Stomach (tissue), 8 donors: ENCODE results near the gene SLFN14. TPM values are rescaled to one million over a fixed set of nuclear protein-coding genes. Genes with fewer than 3 reads are reported as not detected.

Experiments
- polyA plus RNA-seq, 3 donors: library from polyadenylated mRNA; stranded (reverse); fragments of 200-250 nt; gene quantifications; one replicate each; pipeline ENCODE4 v1.2.3, GENCODE V29; 2013
- small RNA-seq, 4 donors: library from RNA; depleted of rRNA; stranded (forward); fragments of <200 nt; gene quantifications; one replicate each; pipeline ENCODE3, GENCODE V24; 2016
- total RNA-seq, 5 donors: library from RNA; depleted of rRNA; stranded (reverse); fragments of >200 nt; gene quantifications; one replicate each; pipeline versions ENCODE4 v1.1.0 to v1.2.3, GENCODE V29; 2014 to 2016
- donor health status: healthy with polysubstance abuse.
- donor health status: Bipolar disorder and iron deficiency.
- donor health status: healthy.

The SLFN14 gene
- total and polyA plus RNA-seq, 8 donors: not detected

Small RNAs within 50 kb of the gene (small RNA-seq; reads per million reads assigned to genes)
- gene AC004134.1 (0 reads per million in 4 donors), gene AC015911.1 (0 reads per million in 4 donors), gene SNORD7 (157 to 218 (median 183) reads per million in 4 donors)

Other genes starting within 250 kb of the SLFN14 start
- gene SLFN11, start 187.2 kb downstream of the SLFN14 start, total RNA-seq: 10 to 100 TPM in 2 of 5 donors, 1 to 10 TPM in 2, under 1 TPM in 1; 0.89 to 38.5 (median 7.2) TPM
- gene SLFN11, start 187.2 kb downstream of the SLFN14 start, polyA plus RNA-seq: 1 to 10 TPM; 2.4 to 7.8 (median 4.9) TPM
- 100 to 1,000 TPM in 1 of 5 donors, 10 to 100 TPM in 2, 1 to 10 TPM in 2; 1.3 to 182 (median 14.3) TPM for gene SLFN12, start 128.3 kb downstream of the SLFN14 start, total RNA-seq
- 1 to 10 TPM in 2 of 3 donors, under 1 TPM in 1; 0.85 to 3.1 (median 2.9) TPM for gene SLFN12, start 128.3 kb downstream of the SLFN14 start, polyA plus RNA-seq
- gene SLFN13, start 112.1 kb downstream of the SLFN14 start, total RNA-seq: 10 to 100 TPM in 2 of 5 donors, 1 to 10 TPM in 2, under 1 TPM in 1; 0.87 to 25.0 (median 7.5) TPM
- gene SLFN13, start 112.1 kb downstream of the SLFN14 start, polyA plus RNA-seq: 1 to 10 TPM; 1.8 to 2.4 (median 2.1) TPM
- gene SLFN12L, start 23.1 kb downstream of the SLFN14 start, total RNA-seq: 1 to 10 TPM in 4 of 5 donors, under 1 TPM in 1; 0.58 to 7.0 (median 1.8) TPM
- gene SLFN12L, start 23.1 kb downstream of the SLFN14 start, polyA plus RNA-seq: under 1 TPM in 2 of 3 donors, not detected in 1; 0.15 to 0.37 TPM
- gene PEX12, start 17.8 kb upstream of the SLFN14 start, total RNA-seq: 1 to 10 TPM in 3 of 5 donors, under 1 TPM in 1, not detected in 1; 0.58 to 3.2 (median 2.5) TPM
- gene PEX12, start 17.8 kb upstream of the SLFN14 start, polyA plus RNA-seq: 1 to 10 TPM in 2 of 3 donors, under 1 TPM in 1; 0.76 to 3.1 (median 1.4) TPM
- gene AP2B1, start 26.5 kb upstream of the SLFN14 start, total RNA-seq: 100 to 1,000 TPM in 1 of 5 donors, 10 to 100 TPM in 4; 45.5 to 171 (median 71.0) TPM
- gene AP2B1, start 26.5 kb upstream of the SLFN14 start, polyA plus RNA-seq: 10 to 100 TPM; 21.6 to 34.1 (median 32.1) TPM
- under 1 TPM in 3 of 5 donors, not detected in 2; 0.37 to 0.89 (median 0.43) TPM for gene RASL10B, start 170.8 kb upstream of the SLFN14 start, total RNA-seq
- 1 to 10 TPM in 1 of 3 donors, under 1 TPM in 2; 0.31 to 1.4 (median 0.75) TPM for gene RASL10B, start 170.8 kb upstream of the SLFN14 start, polyA plus RNA-seq
- gene GAS2L2, start 192.4 kb upstream of the SLFN14 start, total RNA-seq: under 1 TPM in 1 of 5 donors, not detected in 4; under 0.01 TPM
- under 1 TPM in 1 of 3 donors, not detected in 2; 0.05 TPM for gene GAS2L2, start 192.4 kb upstream of the SLFN14 start, polyA plus RNA-seq
- not detected for gene C17orf50, start 200.1 kb upstream of the SLFN14 start, total RNA-seq
- gene C17orf50, start 200.1 kb upstream of the SLFN14 start, polyA plus RNA-seq: not detected
- 10 to 100 TPM in 4 of 5 donors, 1 to 10 TPM in 1; 2.2 to 75.0 (median 20.6) TPM for gene MMP28, start 234.8 kb upstream of the SLFN14 start, total RNA-seq
- 10 to 100 TPM in 1 of 3 donors, 1 to 10 TPM in 2; 3.1 to 21.0 (median 6.1) TPM for gene MMP28, start 234.8 kb upstream of the SLFN14 start, polyA plus RNA-seq
- 100 to 1,000 TPM in 1 of 5 donors, 10 to 100 TPM in 4; 21.1 to 127 (median 60.1) TPM for gene TAF15, start 248.7 kb upstream of the SLFN14 start, total RNA-seq
- gene TAF15, start 248.7 kb upstream of the SLFN14 start, polyA plus RNA-seq: 100 to 1,000 TPM in 1 of 3 donors, 10 to 100 TPM in 2; 88.8 to 101 (median 96.4) TPM